Liver (tissue), 9 donors: ENCODE data around the gene IFRD1. TPM values are rescaled to one million over a fixed set of nuclear protein-coding genes. Genes with fewer than 3 reads are reported as not detected.

Source experiments
- DNase-seq: peaks from one replicate; pipeline ENCODE4 v3.0.0-alpha.2; 2017; ENCODE audit warnings: low spot score
- H3K27ac ChIP-seq, 2 donors: one replicate each; pipeline ENCODE4 v1.7.0; 2013; ENCODE audit warnings: inconsistent platforms in 2 of 2, low read length in 2 of 2, control low read depth in 1 of 2, low read depth in 1 of 2, mild to moderate bottlenecking in 1 of 2
- H3K27me3 ChIP-seq, 4 donors: one replicate each; pipeline versions ENCODE4 v1.6.1 to v1.7.0; 2013; ENCODE audit warnings: low read length in 3 of 4, inconsistent platforms in 1 of 4, mild to moderate bottlenecking in 1 of 4, moderate library complexity in 1 of 4; ENCODE audit not compliant: control insufficient read depth in 4 of 4, insufficient read depth in 4 of 4
- H3K36me3 ChIP-seq, 4 donors: one replicate each; pipeline versions ENCODE4 v1.6.1 to v1.7.0; 2013; ENCODE audit warnings: low read length in 3 of 4, mild to moderate bottlenecking in 3 of 4, low read depth in 1 of 4, moderate library complexity in 1 of 4; ENCODE audit not compliant: control insufficient read depth in 4 of 4, insufficient read depth in 3 of 4
- H3K4me1 ChIP-seq, 4 donors: one replicate each; pipeline versions ENCODE4 v1.6.1 to v1.7.0; 2013; ENCODE audit warnings: low read length in 3 of 4, mild to moderate bottlenecking in 3 of 4, moderate library complexity in 1 of 4; ENCODE audit not compliant: control insufficient read depth in 4 of 4, insufficient read depth in 4 of 4
- H3K4me3 ChIP-seq, 3 donors: one replicate each; pipeline versions ENCODE4 v1.6.1 to v1.7.0; 2013; ENCODE audit warnings: low read length in 3 of 3, control low read depth in 1 of 3, low read depth in 1 of 3, mild to moderate bottlenecking in 1 of 3
- H3K9ac ChIP-seq, 2 donors: one replicate each; pipeline ENCODE4 v1.7.0; 2013; ENCODE audit warnings: low read length in 2 of 2, mild to moderate bottlenecking in 2 of 2, moderate library complexity in 2 of 2, control low read depth in 1 of 2, low read depth in 1 of 2
- H3K9me3 ChIP-seq, 4 donors: one replicate each; pipeline versions ENCODE4 v1.6.1 to v1.7.0; 2013; ENCODE audit warnings: low read length in 3 of 4; ENCODE audit not compliant: control insufficient read depth in 4 of 4
- EGR1 ChIP-seq, 2 donors: IDR thresholded peaks; 2 replicates each; pipeline ENCODE4 v1.6.1; 2016 to 2018; ENCODE audit warnings: antibody characterized with exemption in 2 of 2, low read depth in 2 of 2
- FOXA1 ChIP-seq: IDR thresholded peaks from 2 replicates; pipeline ENCODE4 v1.6.1; 2016; ENCODE audit warnings: antibody characterized with exemption
- FOXA2 ChIP-seq: IDR thresholded peaks from 2 replicates; pipeline ENCODE4 v1.6.1; 2016; ENCODE audit warnings: antibody characterized with exemption
- GABPA ChIP-seq, 2 donors: IDR thresholded peaks in 1 of 2; conservative IDR thresholded peaks in 1 of 2; 2 replicates each; pipeline ENCODE4 v1.6.1; 2016; ENCODE audit warnings: antibody characterized with exemption in 2 of 2, mild to moderate bottlenecking in 1 of 2, moderate library complexity in 1 of 2
- HNF4A ChIP-seq, 2 donors: conservative IDR thresholded peaks; 2 replicates each; pipeline ENCODE4 v1.6.1; 2016; ENCODE audit warnings: antibody characterized with exemption in 2 of 2, mild to moderate bottlenecking in 2 of 2
- HNF4G ChIP-seq: IDR thresholded peaks from 2 replicates; pipeline ENCODE4 v1.6.1; 2016; ENCODE audit warnings: antibody characterized with exemption
- JUND ChIP-seq, 2 donors: IDR thresholded peaks; 2 replicates each; pipeline ENCODE4 v1.6.1; 2016; ENCODE audit warnings: antibody characterized with exemption in 2 of 2
- NR2F2 ChIP-seq: IDR thresholded peaks from 2 replicates; pipeline ENCODE4 v1.6.1; 2016; ENCODE audit warnings: antibody characterized with exemption
- RAD21 ChIP-seq, 2 donors: IDR thresholded peaks; 2 replicates each; pipeline ENCODE4 v1.6.1; 2016; ENCODE audit warnings: antibody characterized with exemption in 2 of 2, mild to moderate bottlenecking in 2 of 2
- RXRA ChIP-seq, 2 donors: IDR thresholded peaks; 2 replicates each; pipeline ENCODE4 v1.6.1; 2017 to 2018; ENCODE audit warnings: antibody characterized with exemption in 2 of 2, mild to moderate bottlenecking in 1 of 2
- SP1 ChIP-seq: IDR thresholded peaks from 2 replicates; pipeline ENCODE4 v1.6.1; 2018; ENCODE audit warnings: antibody characterized with exemption, mild to moderate bottlenecking
- TAF1 ChIP-seq: conservative IDR thresholded peaks from 2 replicates; pipeline ENCODE4 v1.6.1; 2016; ENCODE audit warnings: antibody characterized with exemption, mild to moderate bottlenecking
- YY1 ChIP-seq: IDR thresholded peaks from 2 replicates; pipeline ENCODE4 v1.6.1; 2016; ENCODE audit warnings: antibody characterized with exemption, mild to moderate bottlenecking
- WGBS: extraction: QIAGEN DNeasy Blood & Tissue Kit; methylation state at CpG from one replicate; pipeline ENCODE4 v1.1.7; 2013; 5-methylcytosine and 5-hydroxymethylcytosine counted together
- polyA plus RNA-seq, 2 donors: library from polyadenylated mRNA; stranded (reverse) in 1 of 2; unstranded in 1 of 2; fragments of 200-250 nt in 1 of 2; fragments of >200 nt in 1 of 2; fragmentation: Nextera tagmentation in 1 of 2; extraction: Ambion mirVana in 1 of 2; gene quantifications; one replicate each; pipeline versions ENCODE4 v1.2.1 to v1.2.3, GENCODE V29; 2013 to 2015
- total RNA-seq, 2 donors: library from RNA; depleted of rRNA; stranded (reverse); fragments of >200 nt; gene quantifications; one replicate each; pipeline ENCODE4 v1.2.3, GENCODE V29; 2014
- TF ChIP-seq, protein P1 (sequence below): IDR thresholded peaks from 2 replicates; pipeline ENCODE4 v1.6.1; 2016; ENCODE audit warnings: antibody characterized with exemption
- TF ChIP-seq, protein P2 (sequence below): fragments of 150-350 bp; IDR thresholded peaks from 2 replicates; pipeline ENCODE4 v1.5.1; 2017; ENCODE audit warnings: improper control_type of control experiment, low read depth, low read length; ENCODE audit not compliant: missing input control
- TF ChIP-seq, protein P3 (sequence below): IDR thresholded peaks from 2 replicates; pipeline ENCODE4 v1.6.1; 2016; ENCODE audit warnings: antibody characterized with exemption
- TF ChIP-seq, protein P4 (sequence below): IDR thresholded peaks from 2 replicates; pipeline ENCODE4 v1.6.1; 2016; ENCODE audit warnings: antibody characterized with exemption, mild to moderate bottlenecking
- TF ChIP-seq, protein P5 (sequence below): IDR thresholded peaks from 2 replicates; pipeline ENCODE4 v1.6.1; 2016; ENCODE audit warnings: antibody characterized with exemption
- donor health status: healthy.
- donor health status: healthy.
- donor health status: healthy.
- donor health status: healthy.
- donor health status: healthy.

Gene IFRD1
- total and polyA plus RNA-seq, 4 donors: 7.7 to 35.6 (median 21.1) TPM

DNA sequence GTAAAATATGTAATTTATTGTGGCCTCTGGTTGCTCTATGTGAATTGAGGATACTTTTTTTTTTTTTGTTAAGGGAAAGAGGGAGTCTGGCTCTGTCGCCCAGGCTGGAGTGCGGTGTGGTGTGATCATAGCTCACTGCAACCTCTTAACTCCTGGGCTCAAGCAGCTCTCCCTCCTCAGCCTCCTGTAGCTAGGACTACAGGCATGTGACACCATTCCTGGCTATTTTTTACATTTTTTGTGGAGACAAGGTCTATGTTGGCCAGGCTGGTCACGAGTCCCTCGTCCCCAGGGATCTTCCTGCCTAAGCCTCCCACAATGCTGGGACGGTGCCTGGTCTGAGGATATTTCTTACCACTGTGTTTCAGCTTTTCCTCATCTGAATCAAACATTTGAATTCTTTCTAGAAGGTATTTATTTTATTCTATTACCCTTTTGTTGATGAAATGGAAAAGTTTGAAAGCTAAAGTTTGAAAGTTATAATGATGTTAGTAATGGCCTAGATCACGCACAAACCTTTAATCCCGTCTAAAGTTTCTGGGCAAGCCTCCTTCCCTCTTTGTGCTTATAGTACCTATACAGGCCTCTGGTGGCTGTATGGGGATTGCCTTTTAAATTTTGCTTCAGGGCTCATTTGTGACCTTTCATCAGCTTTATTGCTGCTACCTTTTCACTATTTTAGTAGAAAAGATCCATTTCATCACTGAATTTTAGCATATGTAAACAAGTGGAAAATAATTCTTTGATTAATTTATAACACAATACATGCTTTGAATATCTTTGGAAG, 2.0 kb downstream of the IFRD1 start:
- peaks cover 2 to 18% (median 14%) of the 10 kb centered on the region in 4 donors for H3K36me3 ChIP-seq
- no peaks in the 10 kb centered on the region for H3K27me3 ChIP-seq
- WGBS: 13% methylated on average over 7 of the region's 7 CpGs
- H3K9me3 ChIP-seq: no peaks in the 10 kb centered on the region
- peaks cover 2 to 31% (median 6%) of the 10 kb centered on the region in 4 donors for H3K4me1 ChIP-seq
- TF ChIP-seq, protein P1, sequence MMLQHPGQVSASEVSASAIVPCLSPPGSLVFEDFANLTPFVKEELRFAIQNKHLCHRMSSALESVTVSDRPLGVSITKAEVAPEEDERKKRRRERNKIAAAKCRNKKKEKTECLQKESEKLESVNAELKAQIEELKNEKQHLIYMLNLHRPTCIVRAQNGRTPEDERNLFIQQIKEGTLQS: no peak
- TF ChIP-seq, protein P2, sequence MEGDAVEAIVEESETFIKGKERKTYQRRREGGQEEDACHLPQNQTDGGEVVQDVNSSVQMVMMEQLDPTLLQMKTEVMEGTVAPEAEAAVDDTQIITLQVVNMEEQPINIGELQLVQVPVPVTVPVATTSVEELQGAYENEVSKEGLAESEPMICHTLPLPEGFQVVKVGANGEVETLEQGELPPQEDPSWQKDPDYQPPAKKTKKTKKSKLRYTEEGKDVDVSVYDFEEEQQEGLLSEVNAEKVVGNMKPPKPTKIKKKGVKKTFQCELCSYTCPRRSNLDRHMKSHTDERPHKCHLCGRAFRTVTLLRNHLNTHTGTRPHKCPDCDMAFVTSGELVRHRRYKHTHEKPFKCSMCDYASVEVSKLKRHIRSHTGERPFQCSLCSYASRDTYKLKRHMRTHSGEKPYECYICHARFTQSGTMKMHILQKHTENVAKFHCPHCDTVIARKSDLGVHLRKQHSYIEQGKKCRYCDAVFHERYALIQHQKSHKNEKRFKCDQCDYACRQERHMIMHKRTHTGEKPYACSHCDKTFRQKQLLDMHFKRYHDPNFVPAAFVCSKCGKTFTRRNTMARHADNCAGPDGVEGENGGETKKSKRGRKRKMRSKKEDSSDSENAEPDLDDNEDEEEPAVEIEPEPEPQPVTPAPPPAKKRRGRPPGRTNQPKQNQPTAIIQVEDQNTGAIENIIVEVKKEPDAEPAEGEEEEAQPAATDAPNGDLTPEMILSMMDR: no peak
- TF ChIP-seq RAD21 (IDR thresholded peaks at IDR 0.05) (no peak), FOXA1 (no peak), TAF1 (peak; percentile 59), YY1 (peak; percentile 35), JUND (IDR thresholded peaks at IDR 0.05) (peak in 1 of 2 donors; percentile 13), HNF4A (conservative IDR thresholded peaks at IDR 0.05) (peak; percentile 4 to 26)
- TF ChIP-seq, protein P3, sequence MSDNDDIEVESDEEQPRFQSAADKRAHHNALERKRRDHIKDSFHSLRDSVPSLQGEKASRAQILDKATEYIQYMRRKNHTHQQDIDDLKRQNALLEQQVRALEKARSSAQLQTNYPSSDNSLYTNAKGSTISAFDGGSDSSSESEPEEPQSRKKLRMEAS: no peak
- peak overlapping the region; percentile 89 to 100 for H3K9ac ChIP-seq
- peak overlapping the region; percentile 84 to 92 (median 88) for H3K4me3 ChIP-seq
- peak overlapping the region; percentile 99 to 100 for H3K27ac ChIP-seq
- DNase-seq: no peak

DNA sequence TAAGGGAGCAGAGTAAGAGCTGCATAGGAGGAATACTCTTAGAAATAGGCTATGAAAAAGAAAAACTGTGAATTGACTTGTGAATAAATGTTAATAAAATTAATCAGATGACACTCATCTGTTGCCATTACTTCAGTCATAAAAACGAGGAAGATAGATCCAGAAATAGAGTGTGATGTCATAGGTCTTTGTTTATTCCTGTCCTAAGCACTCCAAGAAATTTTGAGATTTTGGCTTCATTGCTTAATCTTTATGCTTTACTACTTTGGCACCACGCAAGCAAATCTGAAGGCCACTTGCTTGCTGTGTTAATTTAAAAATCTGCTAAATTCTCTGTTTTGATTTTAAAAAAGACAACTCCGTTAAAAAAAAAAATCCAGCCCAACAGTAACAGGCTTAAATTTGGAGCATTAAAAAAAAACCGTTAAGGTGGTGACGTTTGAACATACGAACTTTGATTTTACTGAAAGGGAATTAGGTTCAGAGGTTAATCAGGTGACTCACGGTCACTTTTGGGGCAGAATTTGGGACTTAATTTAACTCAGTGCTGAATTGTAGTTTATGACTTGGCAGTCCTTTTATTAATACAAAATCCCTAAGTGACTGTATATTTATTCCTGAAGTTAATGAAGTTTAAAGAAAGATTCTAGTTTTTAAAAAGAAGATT, 3.4 kb downstream of the IFRD1 start:
- no peaks in the 10 kb centered on the region for H3K27me3 ChIP-seq
- peak overlapping the region in 1 of 3 donors; percentile 11 for H3K4me3 ChIP-seq
- peaks cover 2 to 31% (median 6%) of the 10 kb centered on the region in 4 donors for H3K4me1 ChIP-seq
- DNase-seq: no peak
- H3K27ac ChIP-seq: peak overlapping the region; percentile 99 to 100
- no peaks in the 10 kb centered on the region for H3K9me3 ChIP-seq
- H3K9ac ChIP-seq: peak overlapping the region; percentile 71
- H3K36me3 ChIP-seq: peaks cover 3 to 28% (median 19%) of the 10 kb centered on the region in 4 donors
- TF ChIP-seq FOXA2 (no peak), RAD21 (IDR thresholded peaks at IDR 0.05) (no peak), GABPA (IDR thresholded peaks at IDR 0.05 in 1 of 2, conservative IDR thresholded peaks at IDR 0.05 in 1 of 2) (no peak), HNF4G (peak; percentile 36), RXRA (IDR thresholded peaks at IDR 0.05) (peak; percentile 57 to 64), FOXA1 (no peak), SP1 (peak; percentile 27), EGR1 (IDR thresholded peaks at IDR 0.05; ENCODE audit: low read depth in 2 of 2) (no peak), HNF4A (conservative IDR thresholded peaks at IDR 0.05) (peak; percentile 69 to 75), YY1 (no peak), NR2F2 (peak; percentile 33), JUND (IDR thresholded peaks at IDR 0.05) (peak; percentile 37 to 77), TAF1 (no peak)
- TF ChIP-seq, protein P4, sequence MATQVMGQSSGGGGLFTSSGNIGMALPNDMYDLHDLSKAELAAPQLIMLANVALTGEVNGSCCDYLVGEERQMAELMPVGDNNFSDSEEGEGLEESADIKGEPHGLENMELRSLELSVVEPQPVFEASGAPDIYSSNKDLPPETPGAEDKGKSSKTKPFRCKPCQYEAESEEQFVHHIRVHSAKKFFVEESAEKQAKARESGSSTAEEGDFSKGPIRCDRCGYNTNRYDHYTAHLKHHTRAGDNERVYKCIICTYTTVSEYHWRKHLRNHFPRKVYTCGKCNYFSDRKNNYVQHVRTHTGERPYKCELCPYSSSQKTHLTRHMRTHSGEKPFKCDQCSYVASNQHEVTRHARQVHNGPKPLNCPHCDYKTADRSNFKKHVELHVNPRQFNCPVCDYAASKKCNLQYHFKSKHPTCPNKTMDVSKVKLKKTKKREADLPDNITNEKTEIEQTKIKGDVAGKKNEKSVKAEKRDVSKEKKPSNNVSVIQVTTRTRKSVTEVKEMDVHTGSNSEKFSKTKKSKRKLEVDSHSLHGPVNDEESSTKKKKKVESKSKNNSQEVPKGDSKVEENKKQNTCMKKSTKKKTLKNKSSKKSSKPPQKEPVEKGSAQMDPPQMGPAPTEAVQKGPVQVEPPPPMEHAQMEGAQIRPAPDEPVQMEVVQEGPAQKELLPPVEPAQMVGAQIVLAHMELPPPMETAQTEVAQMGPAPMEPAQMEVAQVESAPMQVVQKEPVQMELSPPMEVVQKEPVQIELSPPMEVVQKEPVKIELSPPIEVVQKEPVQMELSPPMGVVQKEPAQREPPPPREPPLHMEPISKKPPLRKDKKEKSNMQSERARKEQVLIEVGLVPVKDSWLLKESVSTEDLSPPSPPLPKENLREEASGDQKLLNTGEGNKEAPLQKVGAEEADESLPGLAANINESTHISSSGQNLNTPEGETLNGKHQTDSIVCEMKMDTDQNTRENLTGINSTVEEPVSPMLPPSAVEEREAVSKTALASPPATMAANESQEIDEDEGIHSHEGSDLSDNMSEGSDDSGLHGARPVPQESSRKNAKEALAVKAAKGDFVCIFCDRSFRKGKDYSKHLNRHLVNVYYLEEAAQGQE: no peak
- TF ChIP-seq, protein P2: no peak
- TF ChIP-seq, protein P1: peak; percentile 15
- TF ChIP-seq, protein P3: no peak
- TF ChIP-seq, protein P5, sequence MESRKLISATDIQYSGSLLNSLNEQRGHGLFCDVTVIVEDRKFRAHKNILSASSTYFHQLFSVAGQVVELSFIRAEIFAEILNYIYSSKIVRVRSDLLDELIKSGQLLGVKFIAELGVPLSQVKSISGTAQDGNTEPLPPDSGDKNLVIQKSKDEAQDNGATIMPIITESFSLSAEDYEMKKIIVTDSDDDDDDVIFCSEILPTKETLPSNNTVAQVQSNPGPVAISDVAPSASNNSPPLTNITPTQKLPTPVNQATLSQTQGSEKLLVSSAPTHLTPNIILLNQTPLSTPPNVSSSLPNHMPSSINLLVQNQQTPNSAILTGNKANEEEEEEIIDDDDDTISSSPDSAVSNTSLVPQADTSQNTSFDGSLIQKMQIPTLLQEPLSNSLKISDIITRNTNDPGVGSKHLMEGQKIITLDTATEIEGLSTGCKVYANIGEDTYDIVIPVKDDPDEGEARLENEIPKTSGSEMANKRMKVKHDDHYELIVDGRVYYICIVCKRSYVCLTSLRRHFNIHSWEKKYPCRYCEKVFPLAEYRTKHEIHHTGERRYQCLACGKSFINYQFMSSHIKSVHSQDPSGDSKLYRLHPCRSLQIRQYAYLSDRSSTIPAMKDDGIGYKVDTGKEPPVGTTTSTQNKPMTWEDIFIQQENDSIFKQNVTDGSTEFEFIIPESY: no peak
- WGBS: 19% methylated on average over 7 of the region's 7 CpGs
